ENCODE results near the gene ABCF3.

ABCF3 gene

DNA sequence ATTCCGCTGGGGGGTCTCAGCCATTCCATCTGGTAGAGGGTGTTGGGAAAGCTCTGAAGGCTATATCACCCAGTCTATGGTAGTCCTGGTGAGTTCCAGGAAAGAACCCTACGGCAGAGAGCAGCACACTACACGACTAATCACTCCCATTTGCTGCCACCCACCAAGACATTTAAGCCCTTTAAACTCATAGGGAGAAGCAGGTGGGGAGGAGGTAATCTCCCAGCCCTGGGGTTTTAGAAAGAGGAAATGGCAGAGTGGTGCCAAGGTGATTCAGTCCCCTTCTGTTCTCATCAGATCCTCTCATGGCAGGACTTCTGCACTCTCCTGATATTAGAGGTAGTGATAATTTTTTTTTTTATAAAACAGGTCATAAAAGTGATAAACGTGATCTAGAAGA lies 32.8 kb downstream of the ABCF3 start:
- H3K4me1 ChIP-seq (ENCODE audit: control insufficient read depth, insufficient read depth, low read length), result no peaks in the 10 kb centered on the region

DNA sequence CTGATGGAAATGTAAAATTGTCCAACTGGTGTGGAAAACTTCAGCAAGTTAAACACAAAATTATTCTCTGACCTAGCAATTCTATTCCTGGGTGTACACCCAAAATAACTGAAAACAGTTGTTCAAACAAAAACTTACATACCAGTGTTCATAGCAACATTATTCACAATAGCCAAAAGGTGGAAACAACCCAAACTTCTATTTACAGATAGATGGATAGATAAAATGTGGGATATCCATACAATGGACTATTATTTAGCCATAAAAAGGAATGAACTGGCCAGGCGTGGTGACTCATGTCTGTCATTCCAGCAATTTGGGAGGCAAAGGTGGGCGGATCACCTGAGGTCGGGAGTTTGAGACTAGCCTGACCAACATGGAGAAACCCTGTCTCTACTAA lies 36.5 kb downstream of the ABCF3 start:
- Histone ChIP-seq H3K9me3 (ENCODE audit: control insufficient read depth, insufficient read depth, low read length) (no peaks in the 10 kb centered on the region), H3K4me1 (ENCODE audit: control insufficient read depth, insufficient read depth, low read length) (no peaks in the 10 kb centered on the region), H3K9ac (ENCODE audit: low read depth, low read length) (no peak overlapping the region), H3K36me3 (ENCODE audit: control insufficient read depth, insufficient read depth, low read length) (no peaks in the 10 kb centered on the region), H3K27me3 (ENCODE audit: control insufficient read depth, insufficient read depth, low read length) (peaks cover under 1% of the 10 kb centered on the region; the same call in 1 of the 2 replicates), H3K4me3 (ENCODE audit: low read depth, low read length) (no peak overlapping the region), H3K27ac (ENCODE audit: low read depth, low read length) (no peak overlapping the region)

More for the DNA sequence above, 32.8 kb downstream of the ABCF3 start:
- Histone ChIP-seq H3K4me3 (ENCODE audit: low read depth, low read length) (no peak overlapping the region), H3K9ac (ENCODE audit: low read depth, low read length) (no peak overlapping the region), H3K36me3 (ENCODE audit: control insufficient read depth, insufficient read depth, low read length) (no peaks in the 10 kb centered on the region), H3K9me3 (ENCODE audit: control insufficient read depth, insufficient read depth, low read length) (no peaks in the 10 kb centered on the region), H3K27ac (ENCODE audit: low read depth, low read length) (no peak overlapping the region), H3K27me3 (ENCODE audit: control insufficient read depth, insufficient read depth, low read length) (no peaks in the 10 kb centered on the region)

DNA sequence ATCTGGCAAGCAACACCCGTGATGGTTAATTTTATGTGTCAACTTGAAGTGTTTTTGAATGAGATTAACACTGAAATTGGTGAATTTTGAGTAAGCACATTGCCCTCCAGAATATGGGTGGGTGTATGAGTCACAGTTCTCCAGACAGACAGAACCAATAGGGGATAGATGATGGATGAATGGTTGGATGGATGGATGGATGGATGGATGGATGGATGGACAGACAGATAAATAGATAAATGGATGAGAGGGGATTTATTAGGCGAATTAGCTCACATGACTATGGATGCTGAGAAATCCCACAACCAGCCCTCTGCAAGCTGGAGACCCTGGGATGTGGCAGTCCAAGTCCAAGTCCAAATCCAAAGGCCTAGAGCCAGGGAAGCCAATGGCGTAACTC lies 37.9 kb downstream of the ABCF3 start:
- H3K9me3 ChIP-seq (ENCODE audit: control insufficient read depth, insufficient read depth, low read length), result no peaks in the 10 kb centered on the region
- peaks cover 15% of the 10 kb centered on the region for H3K27me3 ChIP-seq (ENCODE audit: control insufficient read depth, insufficient read depth, low read length)
- H3K4me3 ChIP-seq (ENCODE audit: low read depth, low read length), result no peak overlapping the region
- H3K36me3 ChIP-seq (ENCODE audit: control insufficient read depth, insufficient read depth, low read length), result no peaks in the 10 kb centered on the region
- no peaks in the 10 kb centered on the region for H3K4me1 ChIP-seq (ENCODE audit: control insufficient read depth, insufficient read depth, low read length)
- H3K9ac ChIP-seq (ENCODE audit: low read depth, low read length), result no peak overlapping the region
- H3K27ac ChIP-seq (ENCODE audit: low read depth, low read length), result no peak overlapping the region

DNA sequence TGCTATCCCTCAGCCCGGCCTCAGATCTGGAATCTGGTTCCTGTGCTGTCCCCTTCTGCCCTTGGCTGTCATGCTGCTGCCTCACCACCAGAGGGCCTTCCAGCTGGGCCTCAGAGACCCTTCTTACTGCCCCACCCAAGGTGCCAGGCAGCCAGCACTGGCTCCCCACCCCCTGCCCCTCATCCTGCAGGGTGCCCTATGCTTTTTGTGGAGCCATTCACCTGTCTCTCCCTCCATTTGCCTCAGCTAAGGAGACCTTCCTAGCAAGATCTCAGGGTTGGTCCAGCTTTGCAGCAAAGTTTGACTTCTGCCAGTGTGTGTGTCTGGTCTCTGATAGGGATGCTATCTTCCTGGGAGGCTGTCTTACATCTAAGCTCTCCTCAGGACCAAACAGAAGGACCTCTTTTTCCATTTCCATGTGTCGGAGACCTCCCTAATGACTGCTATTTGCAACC lies 41.5 kb downstream of the ABCF3 start:
- H3K9ac ChIP-seq (ENCODE audit: low read depth, low read length), result no peak overlapping the region
- H3K27ac ChIP-seq (ENCODE audit: low read depth, low read length), result no peak overlapping the region
- no peaks in the 10 kb centered on the region; the same call in 1 of the 2 replicates for H3K4me1 ChIP-seq (ENCODE audit: control insufficient read depth, insufficient read depth, low read length)
- H3K36me3 ChIP-seq (ENCODE audit: control insufficient read depth, insufficient read depth, low read length), result no peaks in the 10 kb centered on the region
- peaks cover 50% of the 10 kb centered on the region for H3K27me3 ChIP-seq (ENCODE audit: control insufficient read depth, insufficient read depth, low read length)
- H3K9me3 ChIP-seq (ENCODE audit: control insufficient read depth, insufficient read depth, low read length), result no peaks in the 10 kb centered on the region
- no peak overlapping the region for H3K4me3 ChIP-seq (ENCODE audit: low read depth, low read length)

DNA sequence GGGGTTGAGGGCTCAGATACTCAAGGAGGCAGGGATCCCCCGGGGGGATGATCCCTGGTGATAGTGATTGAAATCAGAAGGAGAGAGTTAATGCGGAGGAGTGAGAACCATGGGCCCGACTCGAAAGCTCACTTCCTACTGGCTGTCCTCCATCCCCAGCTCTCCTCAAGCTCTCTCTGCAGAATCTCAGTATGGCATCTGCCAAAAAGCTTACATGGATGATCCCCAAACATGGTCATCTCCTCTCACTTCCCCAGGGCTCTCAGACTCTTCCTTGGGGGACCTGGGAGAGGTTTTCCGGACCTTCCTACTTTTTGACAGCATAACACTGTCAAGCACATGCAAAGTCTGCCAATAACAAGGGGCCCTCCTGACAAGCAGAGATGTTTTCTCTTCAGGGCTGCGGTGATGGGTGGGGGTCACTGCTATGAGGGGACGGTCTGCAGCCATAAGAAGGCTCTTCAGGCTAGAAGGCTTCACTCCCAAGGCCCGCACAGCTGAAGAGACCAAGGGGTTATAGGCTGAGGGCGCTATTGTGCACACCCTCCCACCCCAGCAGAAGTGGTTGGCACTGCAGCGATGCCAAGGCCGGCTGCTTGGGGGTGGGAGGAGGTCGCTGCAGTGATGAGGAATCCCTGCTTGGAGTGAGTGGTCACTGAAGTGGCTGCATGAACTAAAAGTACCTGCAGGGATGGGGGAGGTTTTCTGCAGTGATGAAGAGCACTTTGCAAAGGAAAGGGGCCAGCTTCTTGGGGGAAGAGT lies 42.6 kb downstream of the ABCF3 start:
- no peaks in the 10 kb centered on the region for H3K36me3 ChIP-seq (ENCODE audit: control insufficient read depth, insufficient read depth, low read length)
- H3K4me1 ChIP-seq (ENCODE audit: control insufficient read depth, insufficient read depth, low read length), result no peaks in the 10 kb centered on the region; the same call in 1 of the 2 replicates
- no peak overlapping the region for H3K9ac ChIP-seq (ENCODE audit: low read depth, low read length)
- H3K27ac ChIP-seq (ENCODE audit: low read depth, low read length), result no peak overlapping the region
- H3K9me3 ChIP-seq (ENCODE audit: control insufficient read depth, insufficient read depth, low read length), result no peaks in the 10 kb centered on the region
- peaks cover 61% of the 10 kb centered on the region for H3K27me3 ChIP-seq (ENCODE audit: control insufficient read depth, insufficient read depth, low read length)
- peak overlapping the region; percentile 68; the same call in 1 of the 2 replicates for H3K4me3 ChIP-seq (ENCODE audit: low read depth, low read length)

DNA sequence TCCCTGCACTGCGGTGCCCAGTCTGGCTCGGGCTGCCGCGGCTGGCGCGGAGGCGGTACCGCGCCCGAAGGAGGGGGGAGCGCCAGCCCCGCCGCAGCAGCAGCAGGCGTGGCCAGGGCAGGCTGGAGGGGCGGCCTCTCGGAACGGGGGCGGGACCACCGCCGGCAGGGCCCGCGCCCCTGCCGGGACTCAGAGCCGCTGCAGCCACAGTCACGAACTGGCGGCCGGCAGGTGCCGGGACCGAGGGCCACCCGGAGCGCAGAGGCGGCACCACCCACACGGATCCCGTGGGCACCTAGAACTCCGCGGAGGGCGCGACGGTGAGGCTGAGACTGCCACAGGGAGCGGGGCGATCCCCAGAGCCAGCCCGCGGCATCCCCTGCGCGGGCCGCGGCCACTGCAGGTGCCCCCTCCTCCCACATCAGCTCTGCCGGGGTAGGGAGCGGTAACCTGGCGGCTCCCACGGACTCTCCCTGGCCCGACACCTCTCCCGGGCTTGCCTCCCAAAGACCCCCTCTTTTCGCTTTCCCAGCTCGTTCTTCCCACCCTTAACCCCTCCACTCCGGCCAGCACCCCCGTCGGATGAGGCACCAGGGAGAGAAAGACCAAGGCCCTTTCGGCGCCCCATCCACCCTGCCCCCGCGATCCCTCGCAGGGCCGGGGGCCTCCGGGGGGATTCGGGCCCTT lies 43.5 kb downstream of the ABCF3 start, which contains the start of gene VWA5B2:
VWA5B2 (plus strand) TSS at position 192 of the 687 bp plus-strand sequence. CDS start 944 bp downstream, outside the sequence.
- Histone ChIP-seq H3K9ac (ENCODE audit: low read depth, low read length) (no peak within 1 kb of the TSS), H3K27ac (ENCODE audit: low read depth, low read length) (no peak within 1 kb of the TSS), H3K27me3 (ENCODE audit: control insufficient read depth, insufficient read depth, low read length) (peaks cover 64% of the 10 kb centered on the region)

DNA sequence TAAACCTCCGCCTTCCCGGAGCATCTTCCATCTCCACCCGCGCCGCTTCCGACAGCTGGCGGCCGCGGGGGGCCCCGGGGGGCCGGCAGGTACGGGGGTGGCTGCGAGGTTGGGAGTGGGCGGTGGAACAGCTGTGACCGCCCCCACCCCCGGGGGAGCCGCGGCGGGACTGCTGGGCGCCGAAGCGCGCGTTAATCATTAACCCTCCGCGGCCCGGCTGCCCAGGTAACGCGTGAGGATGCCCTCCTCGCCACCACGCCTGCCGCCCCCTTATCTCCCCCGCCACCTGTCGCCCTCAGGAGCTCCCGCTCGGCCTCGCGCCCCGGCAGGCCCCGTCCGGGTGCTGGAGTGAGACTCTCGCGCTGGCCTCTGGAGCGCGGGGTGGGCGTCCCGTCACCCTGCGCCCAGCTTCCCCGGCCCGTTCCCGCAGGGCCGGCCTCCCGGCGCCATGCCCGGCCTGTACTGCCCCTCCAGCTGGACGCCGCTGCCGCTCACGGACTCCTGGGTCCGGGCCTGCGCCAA lies 44.1 kb downstream of the ABCF3 start:
- peak overlapping the region; percentile 68 for H3K4me3 ChIP-seq (ENCODE audit: low read depth, low read length)
- H3K9ac ChIP-seq (ENCODE audit: low read depth, low read length), result no peak overlapping the region
- no peaks in the 10 kb centered on the region for H3K9me3 ChIP-seq (ENCODE audit: control insufficient read depth, insufficient read depth, low read length)
- H3K4me1 ChIP-seq (ENCODE audit: control insufficient read depth, insufficient read depth, low read length), result no peaks in the 10 kb centered on the region; the same call in 1 of the 2 replicates
- H3K36me3 ChIP-seq (ENCODE audit: control insufficient read depth, insufficient read depth, low read length), result no peaks in the 10 kb centered on the region
- no peak overlapping the region for H3K27ac ChIP-seq (ENCODE audit: low read depth, low read length)
- H3K27me3 ChIP-seq (ENCODE audit: control insufficient read depth, insufficient read depth, low read length), result peaks cover 64% of the 10 kb centered on the region

More for the DNA sequence above, 43.5 kb downstream of the ABCF3 start, which contains the start of gene VWA5B2:
- Histone ChIP-seq H3K4me1 (ENCODE audit: control insufficient read depth, insufficient read depth, low read length) (no peaks in the 10 kb centered on the region; the same call in 1 of the 2 replicates), H3K36me3 (ENCODE audit: control insufficient read depth, insufficient read depth, low read length) (no peaks in the 10 kb centered on the region), H3K4me3 (ENCODE audit: low read depth, low read length) (peak within 1 kb of the TSS; percentile 68), H3K9me3 (ENCODE audit: control insufficient read depth, insufficient read depth, low read length) (no peaks in the 10 kb centered on the region)

DNA sequence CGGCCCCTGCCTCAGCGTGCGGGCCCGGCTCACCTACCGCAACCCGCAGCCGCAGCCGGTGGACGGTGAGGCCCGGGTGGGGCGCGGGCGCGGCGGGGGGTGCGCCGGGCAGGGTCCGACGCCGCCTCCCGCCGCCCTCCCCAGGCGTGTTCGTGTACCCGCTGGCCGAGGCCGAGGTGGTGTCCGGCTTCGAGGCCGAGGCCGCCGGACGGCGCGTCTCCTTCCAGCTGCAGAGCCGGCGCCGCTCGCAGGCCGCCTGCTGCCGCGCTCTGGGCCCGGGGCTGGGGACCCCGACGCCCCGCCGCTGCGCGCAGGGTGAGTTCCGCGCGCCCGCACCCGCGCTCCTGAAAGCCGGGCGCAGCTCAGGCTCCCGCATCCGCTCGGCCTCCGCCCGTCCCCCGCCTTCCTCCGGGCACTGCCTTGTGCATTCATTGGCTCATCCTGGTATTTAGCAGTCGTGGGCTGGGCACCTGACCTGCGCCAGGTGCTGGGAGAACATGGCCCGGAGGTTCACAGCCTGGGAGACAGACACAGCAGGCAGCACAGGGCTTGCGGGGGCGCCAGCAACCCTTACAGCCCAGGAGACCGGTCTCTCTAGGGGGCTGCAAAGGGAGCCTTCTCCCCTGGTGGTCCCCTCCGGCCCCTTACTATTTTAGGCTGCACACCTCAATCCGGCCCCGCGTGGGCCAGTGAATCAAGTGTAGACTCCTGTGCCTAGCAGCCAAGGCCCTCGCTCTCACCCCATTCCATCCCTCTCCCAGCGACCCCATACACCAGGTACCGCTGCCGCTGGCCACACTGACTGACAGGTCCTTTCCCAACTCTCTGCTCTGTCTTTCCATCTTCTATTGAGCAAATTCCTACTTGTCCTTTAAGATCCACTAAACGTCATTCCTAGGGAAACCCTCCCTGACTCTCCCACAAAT lies 44.9 kb downstream of the ABCF3 start:
- Histone ChIP-seq H3K27me3 (ENCODE audit: control insufficient read depth, insufficient read depth, low read length) (peaks cover 64% of the 10 kb centered on the region), H3K36me3 (ENCODE audit: control insufficient read depth, insufficient read depth, low read length) (no peaks in the 10 kb centered on the region), H3K27ac (ENCODE audit: low read depth, low read length) (no peak overlapping the region), H3K9ac (ENCODE audit: low read depth, low read length) (no peak overlapping the region), H3K4me3 (ENCODE audit: low read depth, low read length) (peak overlapping the region; percentile 68; the same call in 1 of the 2 replicates), H3K4me1 (ENCODE audit: control insufficient read depth, insufficient read depth, low read length) (no peaks in the 10 kb centered on the region; the same call in 1 of the 2 replicates), H3K9me3 (ENCODE audit: control insufficient read depth, insufficient read depth, low read length) (no peaks in the 10 kb centered on the region)

DNA sequence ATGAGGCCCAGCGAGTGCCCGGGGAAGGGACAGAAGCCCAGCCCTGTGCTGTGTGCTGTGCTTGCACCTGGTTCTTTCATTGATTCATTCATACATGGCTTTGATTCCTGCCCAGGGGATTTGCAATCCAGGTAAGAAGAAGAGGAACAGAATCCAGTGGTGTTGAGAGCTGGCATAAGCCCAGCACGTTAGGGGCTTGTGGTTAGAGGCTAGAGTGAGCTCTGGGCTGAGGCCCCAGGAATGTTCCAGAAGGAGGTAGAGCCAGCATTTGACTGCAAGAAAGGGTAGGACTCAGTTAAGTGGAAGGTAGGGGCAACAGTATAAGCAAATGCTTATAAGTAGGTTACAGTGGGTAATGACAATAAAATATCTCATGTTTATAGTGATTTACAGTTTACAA lies 45.7 kb downstream of the ABCF3 start:
- Histone ChIP-seq H3K4me1 (ENCODE audit: control insufficient read depth, insufficient read depth, low read length) (no peaks in the 10 kb centered on the region; the same call in 1 of the 2 replicates), H3K27me3 (ENCODE audit: control insufficient read depth, insufficient read depth, low read length) (peaks cover 64% of the 10 kb centered on the region), H3K9ac (ENCODE audit: low read depth, low read length) (no peak overlapping the region), H3K36me3 (ENCODE audit: control insufficient read depth, insufficient read depth, low read length) (no peaks in the 10 kb centered on the region), H3K9me3 (ENCODE audit: control insufficient read depth, insufficient read depth, low read length) (no peaks in the 10 kb centered on the region), H3K27ac (ENCODE audit: low read depth, low read length) (no peak overlapping the region), H3K4me3 (ENCODE audit: low read depth, low read length) (no peak overlapping the region)

DNA sequence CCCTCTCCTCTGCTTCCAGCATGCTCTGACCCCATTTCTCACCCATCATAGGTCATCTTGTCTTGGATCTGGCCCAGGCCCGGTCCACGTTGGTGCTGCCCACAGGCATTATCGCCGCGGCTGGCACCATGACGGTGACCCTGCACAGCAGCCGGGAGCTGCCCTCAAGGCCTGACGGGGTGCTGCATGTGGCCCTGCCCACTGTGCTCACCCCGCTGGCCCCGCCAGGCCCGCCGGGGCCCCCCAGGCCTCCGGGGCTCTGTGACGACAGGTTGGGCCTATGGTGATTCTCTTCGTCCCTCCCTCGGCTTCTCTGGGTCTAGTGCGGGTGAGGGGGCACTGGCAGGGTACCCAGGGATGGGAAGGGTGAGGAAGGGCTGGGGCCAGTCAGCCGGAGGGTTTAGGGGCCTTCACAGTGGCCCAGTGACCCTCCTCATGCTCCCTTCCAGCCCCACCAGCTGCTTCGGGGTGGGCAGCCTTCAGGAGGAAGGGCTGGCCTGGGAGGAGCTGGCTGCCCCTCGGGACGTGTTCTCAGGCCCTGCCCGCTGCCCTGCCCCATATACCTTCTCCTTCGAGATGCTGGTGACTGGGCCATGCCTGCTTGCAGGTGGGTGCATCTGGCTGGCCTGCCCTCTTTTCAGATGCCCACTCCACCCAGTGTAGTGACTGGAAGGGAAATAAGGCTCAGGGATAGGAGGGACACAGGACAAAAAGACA lies 47.3 kb downstream of the ABCF3 start:
- Histone ChIP-seq H3K4me1 (ENCODE audit: control insufficient read depth, insufficient read depth, low read length) (no peaks in the 10 kb centered on the region; the same call in 1 of the 2 replicates), H3K9ac (ENCODE audit: low read depth, low read length) (no peak overlapping the region), H3K27me3 (ENCODE audit: control insufficient read depth, insufficient read depth, low read length) (peaks cover 56% of the 10 kb centered on the region), H3K9me3 (ENCODE audit: control insufficient read depth, insufficient read depth, low read length) (no peaks in the 10 kb centered on the region), H3K36me3 (ENCODE audit: control insufficient read depth, insufficient read depth, low read length) (no peaks in the 10 kb centered on the region), H3K4me3 (ENCODE audit: low read depth, low read length) (no peak overlapping the region), H3K27ac (ENCODE audit: low read depth, low read length) (no peak overlapping the region)

Data from HUES48 (cell line).